GM23248 (cell line): ENCODE data around the gene VRK3. TPM values are rescaled to one million over a fixed set of nuclear protein-coding genes. Genes with fewer than 3 reads are reported as not detected.

Source experiments
- DNase-seq: peaks from one replicate; pipeline ENCODE4 v3.0.0-alpha.2; 2015
- H2AFZ ChIP-seq: fragments of 200-600 bp; sonication (generic); 2 replicates; pipeline ENCODE4 v1.6.1; 2016; ENCODE audit warnings: antibody characterized with exemption
- H3F3A ChIP-seq: fragments of 200-600 bp; sonication (generic); 2 replicates; pipeline ENCODE4 v1.6.1; 2016; ENCODE audit warnings: mild to moderate bottlenecking, antibody characterized with exemption, mixed run types; ENCODE audit not compliant: insufficient read depth
- H3K27ac ChIP-seq: fragments of 200-600 bp; sonication (generic); 2 replicates; pipeline ENCODE4 v1.5.1; 2016; ENCODE audit warnings: mild to moderate bottlenecking
- H3K27me3 ChIP-seq: fragments of 200-600 bp; sonication (generic); replicated peaks from 2 replicates; pipeline ENCODE4 v1.6.1; 2016; ENCODE audit warnings: mild to moderate bottlenecking; ENCODE audit not compliant: insufficient read depth
- H3K36me3 ChIP-seq: fragments of 200-600 bp; sonication (generic); 2 replicates; pipeline ENCODE4 v1.6.1; 2016; ENCODE audit warnings: low read depth, mild to moderate bottlenecking
- H3K4me1 ChIP-seq: fragments of 200-600 bp; sonication (generic); 2 replicates; pipeline ENCODE4 v1.6.1; 2016; ENCODE audit warnings: mild to moderate bottlenecking; ENCODE audit not compliant: insufficient read depth
- H3K4me2 ChIP-seq: fragments of 200-600 bp; sonication (generic); one replicate; pipeline ENCODE4 v1.6.1; 2016; ENCODE audit warnings: mild to moderate bottlenecking; ENCODE audit not compliant: unreplicated experiment
- H3K4me3 ChIP-seq: fragments of 200-600 bp; sonication (generic); 2 replicates; pipeline ENCODE4 v1.5.1; 2016; ENCODE audit warnings: mild to moderate bottlenecking
- H3K79me2 ChIP-seq: fragments of 200-600 bp; sonication (generic); 2 replicates; pipeline ENCODE4 v1.6.1; 2016; ENCODE audit warnings: mild to moderate bottlenecking; ENCODE audit not compliant: insufficient read depth
- H3K9ac ChIP-seq: fragments of 200-600 bp; sonication (generic); 2 replicates; pipeline ENCODE4 v1.6.1; 2016; ENCODE audit warnings: mild to moderate bottlenecking
- H3K9me2 ChIP-seq: fragments of 200-600 bp; sonication (generic); 2 replicates; pipeline ENCODE4 v1.6.1; 2016; ENCODE audit warnings: mixed run types, mild to moderate bottlenecking, moderate library complexity; ENCODE audit not compliant: insufficient read depth
- H3K9me3 ChIP-seq: fragments of 200-600 bp; sonication (generic); one replicate; pipeline ENCODE4 v1.6.1; 2017; ENCODE audit warnings: low read depth
- H4K20me1 ChIP-seq: fragments of 200-600 bp; sonication (generic); 2 replicates; pipeline ENCODE4 v1.6.0; 2016; ENCODE audit not compliant: insufficient read depth
- EZH2 ChIP-seq: fragments of 200-600 bp; sonication (generic); IDR thresholded peaks from 2 replicates; pipeline ENCODE4 v1.6.1; 2018; ENCODE audit warnings: antibody characterized with exemption, mild to moderate bottlenecking; ENCODE audit not compliant: insufficient read depth, poor library complexity, severe bottlenecking
- EZH2phosphoT487 ChIP-seq: fragments of 200-600 bp; sonication (generic); IDR thresholded peaks from 2 replicates; pipeline ENCODE4 v1.6.1; 2018; ENCODE audit warnings: antibody characterized with exemption, moderate library complexity, mild to moderate bottlenecking, low read depth; ENCODE audit not compliant: insufficient read depth
- WGBS, 2 experiments: methylation state at CpG; one replicate each; pipeline ENCODE4 v1.1.6; 2015 to 2017; ENCODE audit warnings: low lambda C conversion rate in 2 of 2, low coverage in 1 of 2; ENCODE audit errors: missing lambda C conversion rate in 2 of 2; 5-methylcytosine and 5-hydroxymethylcytosine counted together
- in situ Hi-C: fragments of 300-500 bp; cut with MboI; formaldehyde crosslinking; loops from 2 replicates; pipeline ENCODE4 v1.15.0; 2020
- polyA plus RNA-seq: library from polyadenylated mRNA; unstranded; fragments of >200 nt; fragmentation: Nextera tagmentation; extraction: Ambion mirVana; gene quantifications from 2 replicates; pipeline ENCODE4 v1.2.1, GENCODE V29; 2016
- total RNA-seq: library from RNA; depleted of rRNA; stranded (reverse); fragments of >200 nt; shearing (Covaris generic); gene quantifications from 2 replicates; pipeline ENCODE4 v1.2.3, GENCODE V29; 2014

The VRK3 gene
- total and polyA plus RNA-seq, 2 experiments from 2014 or later: 30.8 to 45.6 TPM

DNA sequence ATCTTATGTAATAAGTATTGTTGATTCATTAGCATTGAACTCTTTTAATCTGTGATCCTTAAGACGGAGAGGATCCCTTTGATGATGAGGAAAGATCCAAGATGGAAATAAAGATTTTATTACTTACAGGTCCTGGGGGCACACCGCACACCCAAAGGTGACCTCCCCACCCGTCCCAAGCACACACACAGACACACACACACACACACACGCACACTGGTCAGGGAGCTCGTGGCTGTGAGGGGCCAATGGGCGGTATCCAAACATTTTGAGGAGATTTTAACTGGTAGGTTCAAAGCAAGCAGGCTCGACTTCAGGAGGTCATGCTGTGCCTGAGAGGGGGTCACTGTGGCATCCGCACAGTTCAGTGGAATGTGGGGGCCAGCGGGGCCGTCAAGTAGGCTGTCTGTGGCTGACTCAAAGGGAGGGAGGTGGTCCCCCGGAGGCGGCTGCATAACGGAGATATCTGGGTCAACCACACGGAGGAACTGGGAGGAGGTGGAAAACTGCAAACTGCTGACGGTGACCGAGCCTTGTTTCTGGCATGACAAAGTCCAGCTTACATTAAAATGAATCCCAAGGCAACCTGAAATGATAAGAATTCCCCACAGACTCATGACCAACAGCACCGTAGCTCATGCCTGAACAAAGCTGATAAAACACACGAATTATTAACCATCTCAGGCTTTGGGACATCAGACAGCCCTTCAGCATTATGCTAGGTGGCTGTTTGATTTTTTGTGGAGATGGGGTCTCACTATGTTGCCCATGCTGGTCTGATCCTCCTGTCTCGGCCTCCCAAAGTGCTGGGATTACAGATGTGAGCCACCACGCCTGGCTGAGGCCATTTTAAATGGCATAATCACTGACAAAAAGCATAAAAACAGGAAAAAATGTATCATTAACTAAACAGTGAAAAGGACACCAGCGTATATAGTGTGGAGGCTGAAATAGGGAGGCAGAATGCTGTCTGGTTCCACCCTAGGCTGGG, 43.3 kb downstream of the VRK3 start:
- no peak overlapping the region for H3K27ac ChIP-seq
- WGBS, 2 experiments: 83% methylated on average over 20 to 21 of the region's 21 CpGs
- H3K9ac ChIP-seq: no peak overlapping the region
- TF ChIP-seq EZH2: no peak
- no peak for TF ChIP-seq EZH2phosphoT487
- no peaks in the 10 kb centered on the region for H3K27me3 ChIP-seq
- no peak overlapping the region for H3K4me3 ChIP-seq
- H3K4me2 ChIP-seq: no peak overlapping the region
- no peaks in the 10 kb centered on the region for H3K9me3 ChIP-seq
- H4K20me1 ChIP-seq: no peaks in the 10 kb centered on the region; the same call in 1 of the 2 replicates
- no peak for DNase-seq
- H3K36me3 ChIP-seq: 0 out of 2 replicates have a peak, but pooled peaks cover 4% of the 10 kb centered on the region
- no peak overlapping the region for H2AFZ ChIP-seq
- in situ Hi-C loops: no loop called here
- no peaks in the 10 kb centered on the region for H3K4me1 ChIP-seq
- H3F3A ChIP-seq: no peaks in the 10 kb centered on the region
- no peaks in the 10 kb centered on the region for H3K79me2 ChIP-seq
- no peaks in the 10 kb centered on the region for H3K9me2 ChIP-seq

DNA sequence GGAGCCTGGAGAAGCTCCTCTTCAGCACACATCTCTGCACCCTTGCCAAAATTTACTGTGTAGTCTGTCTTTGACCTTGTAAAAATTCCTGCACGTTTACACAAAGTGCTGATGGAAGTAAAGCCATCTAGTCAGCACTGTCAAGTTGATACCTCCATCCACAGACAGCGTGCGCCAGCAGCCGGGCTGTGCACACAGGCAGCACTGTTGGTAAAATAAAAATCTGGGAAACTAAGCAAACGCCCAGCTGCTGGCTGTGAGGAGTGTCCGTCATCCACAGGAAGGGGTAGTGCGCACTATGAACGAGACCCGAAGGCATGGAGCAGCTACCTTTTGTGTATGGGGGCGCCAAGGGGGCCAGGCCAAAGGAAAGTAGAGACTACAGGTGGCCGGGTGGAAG, 46.8 kb downstream of the VRK3 start:
- Histone ChIP-seq H3K9me2 (no peaks in the 10 kb centered on the region), H3K4me1 (no peaks in the 10 kb centered on the region), H4K20me1 (no peaks in the 10 kb centered on the region; the same call in 1 of the 2 replicates), H3K4me3 (no peak overlapping the region), H3F3A (no peaks in the 10 kb centered on the region), H2AFZ (no peak overlapping the region), H3K27me3 (no peaks in the 10 kb centered on the region), H3K9ac (no peak overlapping the region), H3K4me2 (no peak overlapping the region), H3K79me2 (no peaks in the 10 kb centered on the region), H3K9me3 (no peaks in the 10 kb centered on the region), H3K27ac (no peak overlapping the region), H3K36me3 (no peaks in the 10 kb centered on the region)
- 77 to 81% methylated on average over 11 of the region's 11 CpGs for WGBS, 2 experiments
- TF ChIP-seq EZH2: no peak
- in situ Hi-C loops: no loop called here
- no peak for DNase-seq

DNA sequence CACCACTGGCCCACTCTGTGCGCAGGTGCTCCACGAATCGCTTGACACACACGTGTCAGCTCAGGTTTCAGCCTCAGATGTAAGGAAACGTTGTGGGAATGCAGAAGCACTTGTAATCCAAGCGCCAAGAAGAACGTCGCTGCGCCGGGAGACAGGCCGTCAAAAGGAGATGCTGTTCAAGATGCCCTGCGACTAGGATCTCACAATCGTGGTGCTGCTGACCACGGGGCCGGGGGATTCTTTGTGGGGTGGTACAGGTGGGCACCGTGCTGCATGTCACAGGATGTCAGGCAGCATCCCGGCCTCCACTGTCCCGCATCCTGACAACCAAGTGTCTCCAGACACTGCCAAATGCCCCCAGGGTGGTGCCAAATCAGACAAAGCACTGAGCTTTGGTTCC, 47.3 kb downstream of the VRK3 start:
- Histone ChIP-seq H3K27ac (no peak overlapping the region), H3K9me2 (no peaks in the 10 kb centered on the region), H3F3A (no peaks in the 10 kb centered on the region), H3K79me2 (no peaks in the 10 kb centered on the region), H3K4me2 (no peak overlapping the region), H3K4me1 (no peaks in the 10 kb centered on the region), H3K27me3 (no peaks in the 10 kb centered on the region), H4K20me1 (no peaks in the 10 kb centered on the region), H2AFZ (no peak overlapping the region), H3K36me3 (no peaks in the 10 kb centered on the region), H3K4me3 (no peak overlapping the region), H3K9me3 (no peaks in the 10 kb centered on the region), H3K9ac (no peak overlapping the region)
- TF ChIP-seq EZH2 (no peak), EZH2phosphoT487 (no peak)
- in situ Hi-C loops: no loop called here
- WGBS, 2 experiments: 89 to 93% methylated on average over 18 of the region's 18 CpGs
- no peak for DNase-seq

DNA sequence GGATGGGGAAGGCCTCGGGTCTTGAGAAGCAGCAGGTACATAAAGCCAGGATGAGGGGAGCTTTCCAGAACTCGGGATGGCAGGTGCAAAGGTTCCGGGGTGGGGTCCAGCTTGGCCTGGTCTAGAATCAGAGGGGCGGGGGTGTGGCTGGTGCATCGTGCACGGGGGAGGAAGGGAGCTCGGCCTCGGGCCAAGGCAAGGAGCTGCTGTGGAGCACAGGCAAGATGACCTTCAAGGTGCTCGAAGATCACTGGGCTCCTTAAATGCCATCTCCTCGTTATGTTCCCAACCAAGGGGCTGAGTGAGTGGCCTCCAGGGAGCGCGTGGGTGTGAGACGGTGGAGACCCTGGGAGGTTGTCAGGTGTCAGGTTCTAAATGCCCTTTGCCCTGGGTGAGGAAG, 48.1 kb downstream of the VRK3 start:
- Histone ChIP-seq H3K9ac (no peak overlapping the region), H2AFZ (no peak overlapping the region), H3K4me3 (no peak overlapping the region), H3K4me2 (no peak overlapping the region), H3K27me3 (no peaks in the 10 kb centered on the region), H3K79me2 (no peaks in the 10 kb centered on the region), H3K9me3 (no peaks in the 10 kb centered on the region), H3K36me3 (no peaks in the 10 kb centered on the region), H3F3A (no peaks in the 10 kb centered on the region), H3K9me2 (no peaks in the 10 kb centered on the region), H3K27ac (no peak overlapping the region), H3K4me1 (no peaks in the 10 kb centered on the region), H4K20me1 (no peaks in the 10 kb centered on the region)
- DNase-seq: no peak
- 78 to 83% methylated on average over 8 to 13 of the region's 13 CpGs for WGBS, 2 experiments
- in situ Hi-C loops: no loop called here
- TF ChIP-seq EZH2: no peak
- TF ChIP-seq EZH2phosphoT487: no peak
